H9 (cell line): ENCODE results near the gene LTK. TPM values are rescaled to one million over a fixed set of nuclear protein-coding genes. Genes with fewer than 3 reads are reported as not detected.

Source experiments
- DNase-seq: peaks from one replicate; pipeline ENCODE4 v3.0.0-alpha.2; 2017
- H2AFZ ChIP-seq: one replicate; pipeline ENCODE4 v1.6.1; 2013; ENCODE audit warnings: mild to moderate bottlenecking, low read length, control low read depth, moderate library complexity
- H2AK5ac ChIP-seq: 2 replicates; pipeline ENCODE4 v1.6.1; 2013; ENCODE audit warnings: low read length, control low read depth, mixed read lengths; ENCODE audit not compliant: insufficient read length
- H2BK120ac ChIP-seq: one replicate; pipeline ENCODE4 v1.6.1; 2013; ENCODE audit warnings: low read depth, mild to moderate bottlenecking, low read length, control low read depth, inconsistent platforms; ENCODE audit not compliant: poor library complexity, severe bottlenecking
- H2BK12ac ChIP-seq: 2 replicates; pipeline ENCODE4 v1.6.1; 2013; ENCODE audit warnings: low read length, control low read depth, mixed read lengths, low read depth; ENCODE audit not compliant: insufficient read length
- H2BK15ac ChIP-seq: 2 replicates; pipeline ENCODE4 v1.6.1; 2013; ENCODE audit warnings: low read depth, low read length, control low read depth
- H2BK20ac ChIP-seq: one replicate; pipeline ENCODE4 v1.6.1; 2013; ENCODE audit warnings: low read depth, mild to moderate bottlenecking, low read length, control low read depth, inconsistent platforms; ENCODE audit not compliant: poor library complexity, severe bottlenecking
- H2BK5ac ChIP-seq: 2 replicates; pipeline ENCODE4 v1.6.1; 2013; ENCODE audit warnings: low read length, control low read depth, mixed read lengths; ENCODE audit not compliant: insufficient read length
- H3K14ac ChIP-seq: 2 replicates; pipeline ENCODE4 v1.6.1; 2013; ENCODE audit warnings: low read length, control low read depth; ENCODE audit not compliant: insufficient read depth
- H3K18ac ChIP-seq: 2 replicates; pipeline ENCODE4 v1.6.1; 2013; ENCODE audit warnings: low read depth, mild to moderate bottlenecking, mixed read lengths, low read length, control low read depth; ENCODE audit not compliant: insufficient read length
- H3K23ac ChIP-seq: 2 replicates; pipeline ENCODE4 v1.6.1; 2013; ENCODE audit warnings: low read length, control low read depth, mixed read lengths, low read depth; ENCODE audit not compliant: insufficient read length
- H3K23me2 ChIP-seq: 2 replicates; pipeline ENCODE4 v1.6.1; 2013; ENCODE audit warnings: low read depth, mild to moderate bottlenecking, mixed read lengths, low read length, control low read depth; ENCODE audit not compliant: insufficient read length, poor library complexity, severe bottlenecking
- H3K27ac ChIP-seq: 2 replicates; pipeline ENCODE4 v1.5.1; 2013; ENCODE audit warnings: low read length, control low read depth, mixed read lengths, low read depth; ENCODE audit not compliant: insufficient read length
- H3K27me3 ChIP-seq: 2 replicates; pipeline ENCODE4 v1.6.1; 2013; ENCODE audit warnings: low read length, control low read depth, inconsistent platforms; ENCODE audit not compliant: insufficient read depth
- H3K4ac ChIP-seq: 2 replicates; pipeline ENCODE4 v1.6.1; 2013; ENCODE audit warnings: low read depth, mild to moderate bottlenecking, control low read depth, inconsistent platforms, low read length, moderate library complexity
- H3K4me1 ChIP-seq: 2 replicates; pipeline ENCODE4 v1.6.1; 2013; ENCODE audit warnings: low read length, control low read depth, inconsistent platforms; ENCODE audit not compliant: insufficient read depth
- H3K4me2 ChIP-seq: 2 replicates; pipeline ENCODE4 v1.6.1; 2013; ENCODE audit warnings: low read length, control low read depth, mixed read lengths; ENCODE audit not compliant: insufficient read length, insufficient read depth
- H3K56ac ChIP-seq: 2 replicates; pipeline ENCODE4 v1.6.1; 2013; ENCODE audit warnings: low read depth, mild to moderate bottlenecking, mixed read lengths, low read length, control low read depth; ENCODE audit not compliant: insufficient read length
- H3K79me1 ChIP-seq: 2 replicates; pipeline ENCODE4 v1.6.1; 2013; ENCODE audit warnings: low read depth, mild to moderate bottlenecking, moderate library complexity, low read length, control low read depth, inconsistent platforms; ENCODE audit not compliant: insufficient read depth, poor library complexity, severe bottlenecking
- H3K79me2 ChIP-seq: 2 replicates; pipeline ENCODE4 v1.6.1; 2013; ENCODE audit warnings: low read length, control low read depth, inconsistent platforms; ENCODE audit not compliant: insufficient read depth
- H3K9ac ChIP-seq: 2 replicates; pipeline ENCODE4 v1.6.1; 2013; ENCODE audit warnings: low read length, control low read depth, mixed read lengths; ENCODE audit not compliant: insufficient read length; ENCODE audit errors: extremely low read depth
- H3K9me3 ChIP-seq: one replicate; pipeline ENCODE4 v1.6.1; 2013; ENCODE audit warnings: low read depth, low read length, inconsistent platforms; ENCODE audit not compliant: control insufficient read depth
- H3T11ph ChIP-seq: one replicate; pipeline ENCODE4 v1.6.1; 2013; ENCODE audit warnings: mild to moderate bottlenecking, low read length, control low read depth, inconsistent platforms
- H4K20me1 ChIP-seq: one replicate; pipeline ENCODE4 v1.6.1; 2013; ENCODE audit not compliant: control insufficient read depth, insufficient read length, insufficient read depth
- H4K5ac ChIP-seq: 2 replicates; pipeline ENCODE4 v1.6.1; 2013; ENCODE audit warnings: low read depth, mild to moderate bottlenecking, mixed read lengths, low read length, control low read depth; ENCODE audit not compliant: insufficient read length
- H4K8ac ChIP-seq: replicated peaks from 2 replicates; pipeline ENCODE4 v1.6.1; 2013; ENCODE audit warnings: low read length, control low read depth, mixed read lengths, low read depth; ENCODE audit not compliant: insufficient read length
- H4K91ac ChIP-seq: 2 replicates; pipeline ENCODE4 v1.6.1; 2013; ENCODE audit warnings: low read depth, mild to moderate bottlenecking, moderate library complexity, mixed read lengths, low read length, control low read depth; ENCODE audit not compliant: insufficient read length
- H3K27ac Mint-ChIP-seq, 3 experiments: 2 replicates in 2 of 3; 3 replicates in 1 of 3; pipeline ENCODE4 v1.8.0; 2020 to 2021; ENCODE audit warnings: mixed read lengths in 3 of 3, mild to moderate bottlenecking in 1 of 3, moderate library complexity in 1 of 3
- H3K27me3 Mint-ChIP-seq: 2 replicates; pipeline ENCODE4 v1.8.0; 2021; ENCODE audit warnings: low read depth, mild to moderate bottlenecking, moderate library complexity, mixed read lengths
- H3K36me3 Mint-ChIP-seq, 3 experiments: 2 replicates in 2 of 3; 3 replicates in 1 of 3; pipeline ENCODE4 v1.8.0; 2020 to 2021; ENCODE audit warnings: low read depth in 3 of 3, mixed read lengths in 3 of 3; ENCODE audit not compliant: insufficient read depth in 1 of 3
- H3K4me1 Mint-ChIP-seq, 2 experiments: 2 replicates each; pipeline ENCODE4 v1.8.0; 2020; ENCODE audit warnings: mixed read lengths in 2 of 2
- H3K4me3 Mint-ChIP-seq, 2 experiments: 2 replicates in 1 of 2; 3 replicates in 1 of 2; pipeline ENCODE4 v1.8.0; 2020 to 2021; ENCODE audit warnings: mild to moderate bottlenecking in 2 of 2, mixed read lengths in 2 of 2, moderate library complexity in 1 of 2
- H3K9me3 Mint-ChIP-seq, 2 experiments: 2 replicates in 1 of 2; 3 replicates in 1 of 2; pipeline ENCODE4 v1.8.0; 2020; ENCODE audit warnings: mild to moderate bottlenecking in 2 of 2, mixed read lengths in 2 of 2, moderate library complexity in 1 of 2
- CTCF ChIP-seq: fragments of 200-600 bp; sonication (generic); conservative IDR thresholded peaks from 3 replicates; pipeline ENCODE4 v1.8.0; 2021; ENCODE audit warnings: antibody characterized with exemption, mild to moderate bottlenecking
- WGBS: extraction: QIAGEN DNeasy Blood & Tissue Kit; methylation state at CpG from one replicate; pipeline ENCODE4 v1.1.7; 2013; ENCODE audit warnings: missing lambda C conversion rate, low lambda C conversion rate, mixed read lengths; ENCODE audit not compliant: insufficient read length; ENCODE audit errors: extremely low coverage; 5-methylcytosine and 5-hydroxymethylcytosine counted together
- total RNA-seq: library from RNA; stranded (reverse); gene quantifications from 2 replicates; pipeline ENCODE4 v1.2.1, GENCODE V29; 2021

Gene LTK
- total RNA-seq, 1 experiment from 2014 or later = 0.31 TPM

GRCh38 chr15:41487381-41487780 lies 26.2 kb downstream of the LTK start:
- WGBS = no CpG with 5 or more reads among the region's 9 CpGs
- no peak overlapping the region for H2BK120ac ChIP-seq
- no peak overlapping the region for H4K5ac ChIP-seq
- H3K4me3 Mint-ChIP-seq = no peak overlapping the region; a peak in 1 of 5 replicates
- H2AK5ac ChIP-seq = no peak overlapping the region
- H3K23me2 ChIP-seq = no peaks in the 10 kb centered on the region
- H3K27ac ChIP-seq = no peak overlapping the region
- H3K27me3 ChIP-seq = peaks cover 14% of the 10 kb centered on the region; the same call in 1 of the 2 replicates
- H3K14ac ChIP-seq = no peak overlapping the region
- H3K4me2 ChIP-seq = no peak overlapping the region
- no peak overlapping the region for H3K23ac ChIP-seq
- H3K18ac ChIP-seq = no peak overlapping the region
- no peaks in the 10 kb centered on the region for H3K9me3 ChIP-seq
- no peak overlapping the region for H3T11ph ChIP-seq
- H3K56ac ChIP-seq = no peak overlapping the region
- no peak overlapping the region for H4K8ac ChIP-seq
- no peak overlapping the region for H2BK5ac ChIP-seq
- no peak overlapping the region for H3K27ac Mint-ChIP-seq
- peaks cover under 1 to 2% of the 10 kb centered on the region in 2 experiments; a peak in 2 of 4 replicates for H3K4me1 Mint-ChIP-seq
- H4K91ac ChIP-seq = no peak overlapping the region
- H3K79me1 ChIP-seq = no peaks in the 10 kb centered on the region
- H3K27me3 Mint-ChIP-seq = peaks cover 33% of the 10 kb centered on the region
- no peak for TF ChIP-seq CTCF
- no peak overlapping the region for H2BK12ac ChIP-seq
- H3K9me3 Mint-ChIP-seq = no peaks in the 10 kb centered on the region; a peak in 1 of 5 replicates
- H3K9ac ChIP-seq = no peak overlapping the region
- H4K20me1 ChIP-seq = no peaks in the 10 kb centered on the region
- H2AFZ ChIP-seq = no peak overlapping the region
- no peak overlapping the region for H2BK20ac ChIP-seq
- H2BK15ac ChIP-seq = no peak overlapping the region
- DNase-seq = no peak
- H3K4ac ChIP-seq = no peak overlapping the region
- H3K4me1 ChIP-seq = no peaks in the 10 kb centered on the region
- no peaks in the 10 kb centered on the region for H3K79me2 ChIP-seq
- H3K36me3 Mint-ChIP-seq = peaks cover under 1 to 12% (median under 1%) of the 10 kb centered on the region in 3 experiments; a peak in 4 of 7 replicates
